Kidney (tissue), 14 donors: ENCODE measurements around the gene DIDO1. TPM values are rescaled to one million over a fixed set of nuclear protein-coding genes. Genes with fewer than 3 reads are reported as not detected.

Experiments
- DNase-seq, 5 donors: peaks; one replicate each; pipeline ENCODE4 v3.0.0-alpha.2; 2013 to 2020
- FAIRE-seq: peaks from 2 replicates; lab custom pipeline; 2012; peaks lifted over from hg19 to GRCh38; lab: Jason Lieb, UNC
- H3K27ac ChIP-seq, 2 donors: one replicate each; pipeline ENCODE4 v1.7.0; 2013; ENCODE audit warnings: low read depth in 2 of 2, low read length in 2 of 2, inconsistent platforms in 1 of 2
- H3K27me3 ChIP-seq: one replicate; pipeline ENCODE4 v1.7.1; 2013; ENCODE audit warnings: low read length, inconsistent platforms; ENCODE audit not compliant: control insufficient read depth, insufficient read depth
- H3K36me3 ChIP-seq, 3 donors: one replicate each; pipeline versions ENCODE4 v1.7.0 to v1.7.1; 2013; ENCODE audit warnings: low read length in 3 of 3, control low read depth in 1 of 3, inconsistent platforms in 1 of 3; ENCODE audit not compliant: insufficient read depth in 3 of 3, control insufficient read depth in 2 of 3
- H3K4me1 ChIP-seq, 3 donors: one replicate each; pipeline versions ENCODE4 v1.7.0 to v1.7.1; 2013; ENCODE audit warnings: low read length in 3 of 3, inconsistent platforms in 1 of 3, low read depth in 1 of 3; ENCODE audit not compliant: control insufficient read depth in 2 of 3, insufficient read depth in 2 of 3
- H3K4me3 ChIP-seq, 3 donors: one replicate each; pipeline versions ENCODE4 v1.7.0 to v1.8.1; 2013; ENCODE audit warnings: low read length in 3 of 3, control low read depth in 1 of 3, inconsistent platforms in 1 of 3
- H3K9ac ChIP-seq, 3 donors: one replicate each; pipeline versions ENCODE4 v1.7.0 to v1.7.1; 2013; ENCODE audit warnings: low read length in 3 of 3, control low read depth in 1 of 3, inconsistent platforms in 1 of 3
- H3K9me3 ChIP-seq, 3 donors: one replicate each; pipeline versions ENCODE4 v1.7.0 to v1.7.1; 2013; ENCODE audit warnings: low read length in 3 of 3, control low read depth in 1 of 3, inconsistent platforms in 1 of 3; ENCODE audit not compliant: control insufficient read depth in 2 of 3, insufficient read depth in 1 of 3
- intact Hi-C: fragments of 100-400 bp; cut with DNase I; formaldehyde crosslinking; loops from one replicate; pipeline ENCODE4 v1.11.1; 2022
- polyA plus RNA-seq: library from polyadenylated mRNA; stranded (reverse); fragments of 350-450 nt; fragmentation: Illumina TruSeq; extraction: RNeasy Lipid Tissue Mini Kit (QIAGEN cat#74804); gene quantifications from one replicate; pipeline ENCODE4 v1.2.3, GENCODE V29; 2014; ENCODE audit warnings: low read depth, low replicate concordance; ENCODE audit not compliant: insufficient read depth
- total RNA-seq: library from RNA; stranded (reverse); fragmentation: NEBNext Ultra II Directional; extraction: Animal tissue kit (Norgen Biotek cat#: 25700); gene quantifications from one replicate; pipeline ENCODE4 v1.2.1, GENCODE V29; 2021
- TF ChIP-seq, protein P1 (sequence below): IDR thresholded peaks from 3 replicates; pipeline ENCODE4 v1.5.1; 2012; ENCODE audit warnings: mild to moderate bottlenecking, moderate library complexity, borderline replicate concordance; ENCODE audit not compliant: insufficient read depth; ENCODE audit errors: extremely low read depth
- donor health status: control.
- donor health status: control.
- donor health status: control.
- donor health status: control.
- donor health status: control.
- donor health status: DM: yes; HTN: yes; CAD: no.
- donor health status: Normal renal cell carcinoma (clear cell type).

The DIDO1 gene
- total and polyA plus RNA-seq, 2 donors from 2014 or later, result 23.0 to 67.9 TPM

DNA sequence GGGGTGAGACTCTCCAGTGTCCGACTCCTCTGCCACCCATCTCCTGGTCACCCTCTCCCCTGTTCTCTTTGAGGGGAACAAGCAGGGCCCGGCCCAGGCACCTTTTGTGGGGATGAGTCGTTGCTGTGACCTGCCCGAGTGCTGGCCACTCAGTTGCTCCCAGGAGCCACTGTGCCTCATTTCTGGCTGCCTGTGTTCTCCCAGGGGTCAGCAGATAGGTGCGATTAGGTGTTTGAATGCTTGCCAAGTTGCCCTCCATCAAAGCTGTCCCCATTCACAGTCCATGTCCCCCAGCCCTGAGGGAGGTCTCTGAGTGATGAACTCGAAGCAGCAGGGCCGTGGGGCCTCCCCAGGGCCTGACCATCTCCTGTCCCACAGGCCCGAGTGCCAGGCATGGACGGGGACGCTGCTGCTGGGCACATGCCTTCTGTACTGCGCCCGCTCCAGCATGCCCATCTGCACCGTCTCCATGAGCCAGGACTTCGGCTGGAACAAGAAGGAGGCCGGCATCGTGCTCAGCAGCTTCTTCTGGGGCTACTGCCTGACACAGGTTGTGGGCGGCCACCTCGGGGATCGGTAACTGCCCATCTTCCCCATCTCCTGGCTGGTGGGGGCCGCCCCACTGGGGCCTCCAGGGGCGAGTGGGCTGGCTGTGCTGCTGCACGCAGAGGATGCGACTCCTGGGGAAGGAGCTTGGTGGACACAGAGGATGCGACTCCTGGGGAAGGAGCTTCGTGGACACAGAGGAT is 30.3 kb upstream of the DIDO1 start:
- H3K4me1 ChIP-seq, result peaks cover 0 to 18% (median 0%) of the 10 kb centered on the region in 3 donors
- H3K9ac ChIP-seq, result no peak overlapping the region
- FAIRE-seq, result no peak
- no peak overlapping the region for H3K4me3 ChIP-seq
- no peak for DNase-seq
- no peaks in the 10 kb centered on the region for H3K9me3 ChIP-seq
- TF ChIP-seq, protein P1, sequence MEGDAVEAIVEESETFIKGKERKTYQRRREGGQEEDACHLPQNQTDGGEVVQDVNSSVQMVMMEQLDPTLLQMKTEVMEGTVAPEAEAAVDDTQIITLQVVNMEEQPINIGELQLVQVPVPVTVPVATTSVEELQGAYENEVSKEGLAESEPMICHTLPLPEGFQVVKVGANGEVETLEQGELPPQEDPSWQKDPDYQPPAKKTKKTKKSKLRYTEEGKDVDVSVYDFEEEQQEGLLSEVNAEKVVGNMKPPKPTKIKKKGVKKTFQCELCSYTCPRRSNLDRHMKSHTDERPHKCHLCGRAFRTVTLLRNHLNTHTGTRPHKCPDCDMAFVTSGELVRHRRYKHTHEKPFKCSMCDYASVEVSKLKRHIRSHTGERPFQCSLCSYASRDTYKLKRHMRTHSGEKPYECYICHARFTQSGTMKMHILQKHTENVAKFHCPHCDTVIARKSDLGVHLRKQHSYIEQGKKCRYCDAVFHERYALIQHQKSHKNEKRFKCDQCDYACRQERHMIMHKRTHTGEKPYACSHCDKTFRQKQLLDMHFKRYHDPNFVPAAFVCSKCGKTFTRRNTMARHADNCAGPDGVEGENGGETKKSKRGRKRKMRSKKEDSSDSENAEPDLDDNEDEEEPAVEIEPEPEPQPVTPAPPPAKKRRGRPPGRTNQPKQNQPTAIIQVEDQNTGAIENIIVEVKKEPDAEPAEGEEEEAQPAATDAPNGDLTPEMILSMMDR, result no peak
- intact Hi-C loops, result no loop called here
- H3K27me3 ChIP-seq, result no peaks in the 10 kb centered on the region
- H3K27ac ChIP-seq, result no peak overlapping the region
- H3K36me3 ChIP-seq, result no peaks in the 10 kb centered on the region

- no peaks in the 10 kb centered on the region for H3K36me3 ChIP-seq
- DNase-seq (no peak), FAIRE-seq (no peak)
- H3K4me1 ChIP-seq, result peaks cover 0 to 18% (median 0%) of the 10 kb centered on the region in 3 donors
- H3K27ac ChIP-seq, result no peak overlapping the region
- TF ChIP-seq, protein P1, result no peak
- no peak overlapping the region for H3K4me3 ChIP-seq
- no peak overlapping the region for H3K9ac ChIP-seq
- no peaks in the 10 kb centered on the region for H3K9me3 ChIP-seq
- H3K27me3 ChIP-seq, result no peaks in the 10 kb centered on the region
- intact Hi-C loops, result no loop called here
Measured at GRCh38 chr20:62955519-62956386, 29.4 kb upstream of the DIDO1 start.

DNA sequence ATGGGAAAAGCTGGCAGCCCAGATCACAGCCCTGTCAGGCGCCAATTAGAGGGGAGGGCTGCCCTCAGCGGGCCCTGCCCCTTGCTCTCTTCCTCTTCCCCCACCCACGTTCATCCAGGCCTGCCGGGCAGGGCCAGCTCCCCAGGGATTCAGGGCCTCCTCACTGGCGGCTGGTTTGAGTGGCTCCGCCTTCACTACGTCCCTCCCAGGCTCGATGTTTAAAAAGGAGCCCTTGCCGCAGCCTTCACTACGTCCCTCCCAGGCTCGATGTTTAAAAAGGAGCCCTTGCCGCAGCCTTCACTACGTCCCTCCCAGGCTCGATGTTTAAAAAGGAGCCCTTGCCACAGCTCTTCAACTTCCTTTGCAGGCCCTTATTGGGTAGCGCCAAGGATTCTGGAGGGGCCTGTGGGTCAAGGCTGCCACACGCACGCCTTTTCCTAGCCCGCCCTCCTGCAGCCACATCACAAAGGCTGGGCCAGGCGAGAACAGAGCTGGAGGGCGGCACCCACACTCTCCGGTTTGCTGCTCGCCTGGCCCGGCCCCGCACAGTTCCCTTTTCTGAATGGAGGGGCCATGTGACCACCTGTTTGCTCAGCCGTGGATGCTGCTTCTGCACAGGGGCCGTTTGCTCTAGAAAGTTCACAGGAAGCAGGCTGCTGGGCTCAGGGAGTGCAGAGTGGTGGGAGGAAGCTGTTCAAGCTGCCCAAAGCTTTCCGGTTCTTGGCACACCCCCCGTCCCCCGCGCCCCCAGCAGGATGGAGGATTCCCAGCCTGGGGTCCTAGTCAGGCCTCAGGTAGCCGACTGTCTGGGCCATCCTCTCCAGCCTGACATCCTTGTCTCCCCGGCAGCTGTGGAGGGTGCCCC is 27.8 kb upstream of the DIDO1 start:
- Histone ChIP-seq H3K9me3 (no peaks in the 10 kb centered on the region), H3K27ac (peak overlapping the region; percentile 63 to 75), H3K4me3 (no peak overlapping the region), H3K4me1 (peaks cover 0 to 18% (median 0%) of the 10 kb centered on the region in 3 donors), H3K36me3 (peaks cover 1 to 15% (median 6%) of the 10 kb centered on the region in 3 donors), H3K9ac (peak overlapping the region in 1 of 3 donors; percentile 48), H3K27me3 (no peaks in the 10 kb centered on the region)
- intact Hi-C loops, result no loop called here
- TF ChIP-seq, protein P1, result no peak
- FAIRE-seq (no peak), DNase-seq (peak; percentile 90 to 93 (median 90))
